ENCODE data around the gene LMF1.

LMF1 gene

DNA sequence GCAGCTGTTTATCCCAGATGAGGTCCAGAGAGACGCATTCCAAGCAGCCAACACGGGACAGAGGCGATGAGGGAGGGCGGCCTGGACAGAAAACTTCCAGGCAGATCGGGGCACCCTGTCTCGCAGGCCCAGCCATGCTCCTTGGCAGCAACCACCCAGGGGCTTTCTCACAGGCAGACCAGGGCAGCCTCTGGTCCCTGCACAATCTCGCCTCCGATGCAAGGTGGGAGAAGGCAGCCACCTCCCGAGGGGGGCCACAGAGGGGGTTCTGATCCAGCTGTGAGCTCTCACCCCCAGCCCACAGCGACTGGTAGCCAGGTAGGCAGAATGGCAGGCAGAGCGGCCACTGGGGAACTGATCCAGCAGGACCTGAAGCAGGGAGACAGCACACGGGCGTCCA, 48.7 kb downstream of the LMF1 start:
- H3K27ac ChIP-seq (ENCODE audit: low read depth, low read length) = no peak overlapping the region
- peaks cover 11% of the 10 kb centered on the region; the same call in 1 of the 2 replicates for H3K36me3 ChIP-seq (ENCODE audit: control insufficient read depth, low read length)
- no peaks in the 10 kb centered on the region for H3F3A ChIP-seq (ENCODE audit: control insufficient read depth, insufficient read depth)
- no peaks in the 10 kb centered on the region for H3K9me2 ChIP-seq (replicated peaks; ENCODE audit: control insufficient read depth, low read length)
- no peak overlapping the region for H3K4me3 ChIP-seq (ENCODE audit: low read length)
- H3K4me2 ChIP-seq (ENCODE audit: low read length) = no peak overlapping the region
- no peaks in the 10 kb centered on the region for H4K20me1 ChIP-seq (ENCODE audit: control insufficient read depth, insufficient read depth, low read depth, low read length)
- H3K4me1 ChIP-seq (ENCODE audit: control insufficient read depth, low read length) = no peaks in the 10 kb centered on the region
- TF ChIP-seq CTCF (IDR thresholded peaks at IDR 0.05; ENCODE audit: low read depth, low read length, poor library complexity, severe bottlenecking) (no peak), EZH2phosphoT487 (IDR thresholded peaks at IDR 0.05; ENCODE audit: borderline replicate concordance, low read length) (no peak)
- no peaks in the 10 kb centered on the region for H3K79me2 ChIP-seq (ENCODE audit: control insufficient read depth, low read length)
- H3K9me3 ChIP-seq (ENCODE audit: control insufficient read depth, insufficient read depth, low read length) = peaks cover 7% of the 10 kb centered on the region; the same call in 1 of the 2 replicates
- H3K27me3 ChIP-seq (ENCODE audit: control insufficient read depth, low read length) = no peaks in the 10 kb centered on the region

- TF ChIP-seq CTCF (IDR thresholded peaks at IDR 0.05; ENCODE audit: low read depth, low read length, poor library complexity, severe bottlenecking) = no peak
- TF ChIP-seq EZH2phosphoT487 (IDR thresholded peaks at IDR 0.05; ENCODE audit: borderline replicate concordance, low read length) = no peak
- H3K27ac ChIP-seq (ENCODE audit: low read depth, low read length) = no peak overlapping the region
- no peak overlapping the region for H3K4me2 ChIP-seq (ENCODE audit: low read length)
- H3K9me2 ChIP-seq (replicated peaks; ENCODE audit: control insufficient read depth, low read length) = no peaks in the 10 kb centered on the region
- H3K4me3 ChIP-seq (ENCODE audit: low read length) = no peak overlapping the region
- peaks cover 8% of the 10 kb centered on the region; the same call in 1 of the 2 replicates for H3K36me3 ChIP-seq (ENCODE audit: control insufficient read depth, low read length)
- H3K79me2 ChIP-seq (ENCODE audit: control insufficient read depth, low read length) = no peaks in the 10 kb centered on the region
- peaks cover 2% of the 10 kb centered on the region; the same call in 1 of the 2 replicates for H3K9me3 ChIP-seq (ENCODE audit: control insufficient read depth, insufficient read depth, low read length)
- H3F3A ChIP-seq (ENCODE audit: control insufficient read depth, insufficient read depth) = no peaks in the 10 kb centered on the region
- H3K27me3 ChIP-seq (ENCODE audit: control insufficient read depth, low read length) = no peaks in the 10 kb centered on the region
- H3K4me1 ChIP-seq (ENCODE audit: control insufficient read depth, low read length) = no peaks in the 10 kb centered on the region
- no peaks in the 10 kb centered on the region for H4K20me1 ChIP-seq (ENCODE audit: control insufficient read depth, insufficient read depth, low read depth, low read length)
Observed at GRCh38 chr16:921321-921905, 49.4 kb downstream of the LMF1 start.

DNA sequence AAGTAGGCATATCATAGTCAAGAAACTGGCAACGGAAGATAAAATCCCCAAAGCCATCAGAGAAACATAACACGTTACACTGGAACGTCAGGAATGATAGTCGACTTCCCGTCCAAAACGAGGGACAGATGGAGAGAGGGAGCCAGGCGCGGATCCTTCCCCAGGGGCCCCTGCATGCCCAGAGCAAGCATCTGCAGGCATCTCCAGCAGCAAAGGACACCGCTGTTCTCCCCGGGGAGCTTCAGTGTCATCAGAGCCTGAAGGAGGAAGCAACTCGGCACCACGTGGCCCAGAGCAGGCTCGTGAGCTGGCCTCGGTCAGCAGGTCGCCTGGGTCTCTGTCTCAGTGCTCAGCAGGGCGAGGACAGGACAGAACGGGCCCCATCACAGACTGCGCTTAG, 50.1 kb downstream of the LMF1 start:
- Histone ChIP-seq H3K9me3 (ENCODE audit: control insufficient read depth, insufficient read depth, low read length) (no peaks in the 10 kb centered on the region), H3K36me3 (ENCODE audit: control insufficient read depth, low read length) (peaks cover 4% of the 10 kb centered on the region; the same call in 1 of the 2 replicates), H3K9me2 (replicated peaks; ENCODE audit: control insufficient read depth, low read length) (no peaks in the 10 kb centered on the region), H3K27me3 (ENCODE audit: control insufficient read depth, low read length) (no peaks in the 10 kb centered on the region), H3K27ac (ENCODE audit: low read depth, low read length) (no peak overlapping the region), H4K20me1 (ENCODE audit: control insufficient read depth, insufficient read depth, low read depth, low read length) (no peaks in the 10 kb centered on the region), H3K4me3 (ENCODE audit: low read length) (no peak overlapping the region), H3K4me2 (ENCODE audit: low read length) (no peak overlapping the region), H3F3A (ENCODE audit: control insufficient read depth, insufficient read depth) (no peaks in the 10 kb centered on the region), H3K79me2 (ENCODE audit: control insufficient read depth, low read length) (no peaks in the 10 kb centered on the region), H3K4me1 (ENCODE audit: control insufficient read depth, low read length) (no peaks in the 10 kb centered on the region)
- TF ChIP-seq CTCF (IDR thresholded peaks at IDR 0.05; ENCODE audit: low read depth, low read length, poor library complexity, severe bottlenecking) (no peak), EZH2phosphoT487 (IDR thresholded peaks at IDR 0.05; ENCODE audit: borderline replicate concordance, low read length) (no peak)

Measured in DOHH2 (cell line).